Uterus (tissue), 2 donors: ENCODE results near the gene CDC26.

Experiments used
- POLR2A ChIP-seq, 2 donors: fragments of 450-650 bp; IDR thresholded peaks; one replicate each; pipeline ENCODE4 v1.6.1; 2016; ENCODE audit warnings: antibody characterized with exemption in 2 of 2, mild to moderate bottlenecking in 1 of 2, moderate library complexity in 1 of 2
- TF ChIP-seq, protein P1 (sequence below), 4 experiments: fragments of 200-600 bp in 2 of 4; fragments of 450-650 bp in 2 of 4; sonication (generic) in 2 of 4; IDR thresholded peaks; one replicate each; pipeline ENCODE4 v1.5.1; 2016 to 2019; ENCODE audit warnings: antibody characterized with exemption in 4 of 4, mild to moderate bottlenecking in 2 of 4, moderate library complexity in 1 of 4

GRCh38 chr9:113267911-113268566 lies 7.3 kb downstream of the CDC26 start:
- TF ChIP-seq POLR2A (IDR thresholded peaks at IDR 0.05), result no peak
- TF ChIP-seq, protein P1, sequence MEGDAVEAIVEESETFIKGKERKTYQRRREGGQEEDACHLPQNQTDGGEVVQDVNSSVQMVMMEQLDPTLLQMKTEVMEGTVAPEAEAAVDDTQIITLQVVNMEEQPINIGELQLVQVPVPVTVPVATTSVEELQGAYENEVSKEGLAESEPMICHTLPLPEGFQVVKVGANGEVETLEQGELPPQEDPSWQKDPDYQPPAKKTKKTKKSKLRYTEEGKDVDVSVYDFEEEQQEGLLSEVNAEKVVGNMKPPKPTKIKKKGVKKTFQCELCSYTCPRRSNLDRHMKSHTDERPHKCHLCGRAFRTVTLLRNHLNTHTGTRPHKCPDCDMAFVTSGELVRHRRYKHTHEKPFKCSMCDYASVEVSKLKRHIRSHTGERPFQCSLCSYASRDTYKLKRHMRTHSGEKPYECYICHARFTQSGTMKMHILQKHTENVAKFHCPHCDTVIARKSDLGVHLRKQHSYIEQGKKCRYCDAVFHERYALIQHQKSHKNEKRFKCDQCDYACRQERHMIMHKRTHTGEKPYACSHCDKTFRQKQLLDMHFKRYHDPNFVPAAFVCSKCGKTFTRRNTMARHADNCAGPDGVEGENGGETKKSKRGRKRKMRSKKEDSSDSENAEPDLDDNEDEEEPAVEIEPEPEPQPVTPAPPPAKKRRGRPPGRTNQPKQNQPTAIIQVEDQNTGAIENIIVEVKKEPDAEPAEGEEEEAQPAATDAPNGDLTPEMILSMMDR (IDR thresholded peaks at IDR 0.05), result no peak
